ENCODE data around the gene SLAMF6.
"Not testable (repeated sequence)": the region's sequence is repeated elsewhere in the genome, so short reads cannot be mapped to it uniquely, and the experiment has no call there.

Gene SLAMF6

DNA sequence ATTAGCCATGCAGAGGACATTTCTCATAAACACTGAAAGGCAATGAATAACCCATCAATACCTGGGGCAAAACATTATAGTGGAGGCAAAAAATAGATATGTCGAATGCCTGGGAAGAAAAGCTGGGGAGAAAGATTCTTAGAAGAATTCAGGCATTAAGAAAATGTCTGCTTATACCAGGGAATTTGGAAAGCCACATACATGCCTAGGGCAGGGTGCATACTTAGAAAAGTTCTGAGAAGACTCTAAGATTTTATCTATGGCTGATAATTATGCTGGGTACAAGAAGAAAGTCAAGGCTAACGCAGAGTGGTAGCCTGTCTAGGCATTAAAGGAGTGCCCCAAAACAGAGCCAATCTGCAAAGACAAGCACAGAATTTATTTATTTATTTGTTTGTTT is 18.4 kb downstream of the SLAMF6 start:
- no peaks in the 10 kb centered on the region for H3K36me3 ChIP-seq (ENCODE audit: control insufficient read depth, insufficient read depth, low read length)
- no peak overlapping the region for H3K27ac ChIP-seq (ENCODE audit: low read length)
- no peak overlapping the region for H3K4me3 ChIP-seq (ENCODE audit: low read length)
- no peaks in the 10 kb centered on the region for H3K4me1 ChIP-seq (ENCODE audit: control insufficient read depth, insufficient read depth, low read length)
- no peaks in the 10 kb centered on the region for H3K9me3 ChIP-seq (ENCODE audit: control insufficient read depth, insufficient read depth, low read length)
- no peaks in the 10 kb centered on the region for H3K27me3 ChIP-seq (ENCODE audit: control insufficient read depth, insufficient read depth, low read length)
- DNase-seq (ENCODE audit: low read depth, low spot score), result no peak
- WGBS (ENCODE audit: insufficient coverage, insufficient read length), result no CpG with 5 or more reads among the region's 2 CpGs

DNA sequence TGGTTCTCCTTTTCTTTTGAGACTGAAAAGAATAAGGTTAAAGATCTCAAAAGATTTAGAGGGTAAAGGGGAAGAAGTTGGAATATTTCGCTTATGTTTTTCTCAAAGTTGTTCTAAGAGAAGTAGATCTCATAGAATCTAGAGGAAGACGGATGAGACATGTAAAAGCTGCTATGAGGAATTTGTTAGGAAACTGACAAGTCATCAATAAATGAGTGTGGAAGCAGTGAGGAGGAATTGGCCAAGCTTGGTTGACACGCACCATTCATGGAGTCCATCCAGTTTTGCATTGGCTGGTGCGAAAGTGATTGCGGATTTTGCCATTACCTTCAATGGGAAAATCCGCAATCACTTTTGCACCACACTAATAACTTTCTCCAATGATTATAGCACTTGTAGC is 20.0 kb downstream of the SLAMF6 start:
- Histone ChIP-seq H3K27ac (ENCODE audit: low read length) (no peak overlapping the region), H3K36me3 (ENCODE audit: control insufficient read depth, insufficient read depth, low read length) (no peaks in the 10 kb centered on the region), H3K4me1 (ENCODE audit: control insufficient read depth, insufficient read depth, low read length) (no peaks in the 10 kb centered on the region), H3K4me3 (ENCODE audit: low read length) (no peak overlapping the region), H3K9me3 (ENCODE audit: control insufficient read depth, insufficient read depth, low read length) (no peaks in the 10 kb centered on the region), H3K27me3 (ENCODE audit: control insufficient read depth, insufficient read depth, low read length) (no peaks in the 10 kb centered on the region)
- no peak for DNase-seq (ENCODE audit: low read depth, low spot score)
- WGBS (ENCODE audit: insufficient coverage, insufficient read length), result 100% methylated on average over 1 of the region's 6 CpGs

DNA sequence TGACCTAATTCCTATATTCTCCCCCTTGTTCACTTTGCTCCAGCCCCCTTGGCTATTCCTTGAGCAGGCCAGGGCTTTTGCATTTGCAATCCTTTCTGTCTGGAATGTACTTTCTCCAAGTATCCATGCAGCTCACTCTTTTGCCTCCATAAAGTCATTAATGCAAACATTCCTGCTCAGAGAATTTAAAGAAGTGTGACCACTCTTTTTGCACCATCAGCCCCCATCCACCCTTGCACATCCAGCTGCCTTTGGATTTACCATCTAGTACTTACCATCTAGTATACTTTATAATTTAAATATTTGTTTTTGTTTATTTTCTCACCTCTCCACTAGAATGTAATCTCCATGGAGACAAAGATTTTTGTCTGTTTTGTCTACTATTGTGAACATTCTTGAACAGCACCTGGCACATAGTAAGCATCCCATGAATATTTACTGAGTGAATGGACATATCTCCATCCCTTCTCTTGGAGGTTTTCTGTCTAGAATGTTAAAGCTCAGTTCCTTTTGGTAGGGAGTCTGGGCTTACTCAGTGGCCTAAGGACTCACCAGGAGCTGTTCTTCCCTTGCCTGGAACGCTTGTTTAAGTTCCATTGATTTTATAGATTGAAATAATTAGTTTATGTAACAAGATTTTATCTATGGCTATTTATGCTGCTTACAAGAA is 22.6 kb downstream of the SLAMF6 start:
- Histone ChIP-seq H3K9me3 (ENCODE audit: control insufficient read depth, insufficient read depth, low read length) (no peaks in the 10 kb centered on the region), H3K27me3 (ENCODE audit: control insufficient read depth, insufficient read depth, low read length) (no peaks in the 10 kb centered on the region), H3K27ac (ENCODE audit: low read length) (no peak overlapping the region), H3K36me3 (ENCODE audit: control insufficient read depth, insufficient read depth, low read length) (no peaks in the 10 kb centered on the region), H3K4me1 (ENCODE audit: control insufficient read depth, insufficient read depth, low read length) (no peaks in the 10 kb centered on the region), H3K4me3 (ENCODE audit: low read length) (no peak overlapping the region)
- no CpG with 5 or more reads among the region's 1 CpG for WGBS (ENCODE audit: insufficient coverage, insufficient read length)
- no peak for DNase-seq (ENCODE audit: low read depth, low spot score)

DNA sequence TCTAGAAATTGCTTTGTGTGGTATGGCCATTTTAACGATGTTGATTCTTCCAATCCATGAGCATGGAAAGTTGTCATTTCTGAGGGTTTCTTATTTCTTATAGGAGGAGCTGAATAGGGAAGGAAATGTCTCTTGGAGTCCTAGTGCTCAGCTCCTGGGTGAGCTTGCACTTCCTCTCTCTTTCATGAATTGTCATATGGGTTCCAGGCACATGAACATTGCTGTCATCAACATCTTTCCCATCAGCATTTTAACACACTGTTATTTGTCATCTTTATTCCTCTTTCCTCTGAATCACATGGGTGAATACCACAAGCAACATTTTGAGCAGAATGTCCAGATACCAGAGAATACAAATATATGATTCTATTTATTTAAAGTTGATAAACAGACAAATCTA is 23.4 kb downstream of the SLAMF6 start:
- WGBS (ENCODE audit: insufficient coverage, insufficient read length), result no CpG with 5 or more reads among the region's 1 CpG
- Histone ChIP-seq H3K36me3 (ENCODE audit: control insufficient read depth, insufficient read depth, low read length) (no peaks in the 10 kb centered on the region), H3K27ac (ENCODE audit: low read length) (no peak overlapping the region), H3K27me3 (ENCODE audit: control insufficient read depth, insufficient read depth, low read length) (no peaks in the 10 kb centered on the region), H3K4me1 (ENCODE audit: control insufficient read depth, insufficient read depth, low read length) (no peaks in the 10 kb centered on the region), H3K9me3 (ENCODE audit: control insufficient read depth, insufficient read depth, low read length) (no peaks in the 10 kb centered on the region), H3K4me3 (ENCODE audit: low read length) (no peak overlapping the region)
- no peak for DNase-seq (ENCODE audit: low read depth, low spot score)

DNA sequence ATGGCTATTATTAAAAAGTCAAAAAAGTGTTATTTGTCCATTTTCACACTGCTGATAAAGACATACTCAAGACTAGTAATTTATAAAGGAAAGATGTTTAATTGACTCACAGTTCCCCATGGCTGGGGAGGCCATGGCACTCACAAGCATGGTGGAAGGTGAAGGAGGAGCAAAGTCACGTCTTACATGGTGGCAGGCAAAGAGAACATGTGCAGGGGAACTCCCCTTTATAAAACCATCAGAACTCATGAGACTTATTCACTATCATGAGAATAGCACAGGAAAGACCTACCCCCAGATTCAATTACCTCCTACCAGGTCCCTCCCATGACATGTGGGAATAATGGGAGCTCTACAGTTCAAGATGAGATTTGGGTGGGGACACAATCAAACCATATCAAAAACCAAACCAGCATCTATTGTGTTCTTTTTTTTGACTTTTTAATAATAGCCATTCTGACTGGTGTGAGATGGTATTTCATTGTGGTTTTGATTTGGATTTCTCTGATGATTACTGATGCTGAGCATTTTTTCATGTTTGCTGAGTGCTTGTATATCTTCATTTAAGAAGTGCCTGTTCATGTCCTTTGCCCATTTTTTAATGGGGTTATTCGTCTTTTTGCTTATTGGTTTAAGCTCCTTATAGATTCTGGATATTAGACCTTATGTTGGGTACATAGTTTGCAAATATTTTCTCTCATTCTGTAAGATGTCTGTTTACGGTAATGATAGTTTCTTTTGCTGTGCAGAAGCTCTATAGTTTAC is 24.6 kb downstream of the SLAMF6 start:
- not testable (repeated sequence) for H3K4me1 ChIP-seq (ENCODE audit: control insufficient read depth, insufficient read depth, low read length)

DNA sequence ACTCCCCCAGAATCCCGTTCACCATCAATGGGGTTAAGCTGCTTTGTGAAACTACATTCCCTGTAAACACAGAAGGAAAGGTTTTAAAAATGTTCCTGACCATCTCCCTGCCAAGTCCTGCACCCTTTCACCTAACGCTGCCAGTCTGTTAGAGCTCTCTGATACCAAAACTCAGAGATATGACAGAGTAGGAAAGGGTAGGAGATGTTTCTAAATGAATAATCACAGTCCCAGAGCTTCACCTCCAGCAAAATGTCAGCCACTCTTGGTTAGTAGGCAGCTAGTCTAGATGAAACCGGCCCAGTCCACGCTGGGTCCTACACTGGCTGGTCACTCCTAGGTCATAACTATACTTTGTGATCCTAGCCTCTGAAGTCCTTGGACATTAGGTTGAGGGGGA is 26.7 kb downstream of the SLAMF6 start:
- H3K4me3 ChIP-seq (ENCODE audit: low read length), result no peak overlapping the region
- no peaks in the 10 kb centered on the region for H3K36me3 ChIP-seq (ENCODE audit: control insufficient read depth, insufficient read depth, low read length)
- no peaks in the 10 kb centered on the region for H3K9me3 ChIP-seq (ENCODE audit: control insufficient read depth, insufficient read depth, low read length)
- no peak for DNase-seq (ENCODE audit: low read depth, low spot score)
- H3K4me1 ChIP-seq (ENCODE audit: control insufficient read depth, insufficient read depth, low read length), result no peaks in the 10 kb centered on the region
- no peak overlapping the region for H3K27ac ChIP-seq (ENCODE audit: low read length)
- WGBS (ENCODE audit: insufficient coverage, insufficient read length), result no CpG with 5 or more reads among the region's 4 CpGs
- H3K27me3 ChIP-seq (ENCODE audit: control insufficient read depth, insufficient read depth, low read length), result no peaks in the 10 kb centered on the region

More for the DNA sequence above, 24.6 kb downstream of the SLAMF6 start:
- not testable (repeated sequence) for H3K9me3 ChIP-seq (ENCODE audit: control insufficient read depth, insufficient read depth, low read length); H3K4me3 ChIP-seq (ENCODE audit: low read length); DNase-seq (ENCODE audit: low read depth, low spot score); H3K27ac ChIP-seq (ENCODE audit: low read length); H3K36me3 ChIP-seq (ENCODE audit: control insufficient read depth, insufficient read depth, low read length); H3K27me3 ChIP-seq (ENCODE audit: control insufficient read depth, insufficient read depth, low read length)
- WGBS (ENCODE audit: insufficient coverage, insufficient read length), result no CpG with 5 or more reads among the region's 3 CpGs

DNA sequence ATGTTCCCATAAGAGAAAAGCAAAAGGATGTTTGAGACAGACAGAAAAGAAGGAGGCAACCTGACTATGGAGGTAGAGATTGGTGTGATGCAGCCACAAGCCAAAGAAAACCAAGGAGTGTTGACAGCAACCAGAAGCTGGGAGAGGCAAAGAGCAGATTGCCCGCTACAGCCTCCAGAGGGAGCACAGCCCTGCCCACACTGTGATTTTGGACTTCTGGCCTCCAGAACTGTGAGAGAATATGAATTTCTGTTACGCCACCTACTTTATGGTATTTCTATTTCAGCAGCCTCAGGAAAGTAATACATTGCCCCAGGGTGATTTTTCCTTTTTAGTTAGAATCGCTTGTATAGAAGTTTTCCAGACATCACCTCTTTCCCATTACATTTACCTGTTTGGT is 28.4 kb downstream of the SLAMF6 start:
- Histone ChIP-seq H3K27me3 (ENCODE audit: control insufficient read depth, insufficient read depth, low read length) (no peaks in the 10 kb centered on the region), H3K27ac (ENCODE audit: low read length) (no peak overlapping the region), H3K9me3 (ENCODE audit: control insufficient read depth, insufficient read depth, low read length) (no peaks in the 10 kb centered on the region), H3K4me1 (ENCODE audit: control insufficient read depth, insufficient read depth, low read length) (0 out of 2 replicates have a peak, but pooled peaks cover 3% of the 10 kb centered on the region), H3K4me3 (ENCODE audit: low read length) (no peak overlapping the region), H3K36me3 (ENCODE audit: control insufficient read depth, insufficient read depth, low read length) (no peaks in the 10 kb centered on the region)
- no CpG with 5 or more reads among the region's 3 CpGs for WGBS (ENCODE audit: insufficient coverage, insufficient read length)
- no peak for DNase-seq (ENCODE audit: low read depth, low spot score)

DNA sequence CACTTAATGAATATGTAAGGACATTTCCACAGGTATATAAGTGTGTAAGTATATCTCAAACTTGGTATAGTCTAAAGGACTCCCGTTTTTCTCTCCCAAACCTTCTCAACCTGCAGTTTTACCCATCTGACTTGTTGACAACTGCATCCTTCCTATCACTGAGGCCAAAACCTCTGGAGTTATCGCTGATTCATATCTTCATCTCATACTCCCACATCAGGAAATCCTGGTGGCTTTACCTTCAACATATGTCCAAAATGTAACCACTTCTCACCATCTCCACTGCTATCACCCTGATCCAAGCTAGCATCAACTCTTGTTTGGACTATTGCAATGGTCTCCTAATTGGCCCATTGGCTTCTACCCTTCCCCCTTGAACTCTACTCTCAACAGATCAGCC is 30.4 kb downstream of the SLAMF6 start:
- WGBS (ENCODE audit: insufficient coverage, insufficient read length), result no CpG with 5 or more reads among the region's 2 CpGs

DNA sequence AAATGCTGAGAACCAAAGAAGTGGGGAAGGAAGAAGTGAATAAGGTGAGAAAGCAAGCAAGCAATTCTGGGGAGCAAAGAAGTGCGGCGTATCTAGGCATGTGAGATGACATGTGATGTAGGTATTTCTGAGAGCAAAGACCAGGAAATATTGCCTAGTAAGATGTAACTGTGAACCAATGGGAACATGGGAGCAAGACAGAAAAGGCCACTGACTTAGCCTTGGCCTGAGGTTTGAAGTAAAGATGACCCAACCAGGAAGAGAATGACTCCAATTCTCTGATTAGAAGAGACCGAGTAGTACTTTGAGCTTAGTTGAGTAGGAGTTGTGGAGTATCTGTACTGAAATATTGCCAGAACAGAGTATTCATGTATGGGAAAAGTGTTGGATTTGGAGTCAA is 31.1 kb downstream of the SLAMF6 start:
- no peaks in the 10 kb centered on the region for H3K36me3 ChIP-seq (ENCODE audit: control insufficient read depth, insufficient read depth, low read length)
- no peak overlapping the region for H3K4me3 ChIP-seq (ENCODE audit: low read length)
- WGBS (ENCODE audit: insufficient coverage, insufficient read length), result no CpG with 5 or more reads among the region's 3 CpGs
- no peak overlapping the region for H3K27ac ChIP-seq (ENCODE audit: low read length)
- H3K4me1 ChIP-seq (ENCODE audit: control insufficient read depth, insufficient read depth, low read length), result 0 out of 2 replicates have a peak, but pooled peaks cover 3% of the 10 kb centered on the region
- H3K9me3 ChIP-seq (ENCODE audit: control insufficient read depth, insufficient read depth, low read length), result no peaks in the 10 kb centered on the region
- no peaks in the 10 kb centered on the region for H3K27me3 ChIP-seq (ENCODE audit: control insufficient read depth, insufficient read depth, low read length)
- DNase-seq (ENCODE audit: low read depth, low spot score), result no peak

More for the DNA sequence above, 30.4 kb downstream of the SLAMF6 start:
- Histone ChIP-seq H3K4me1 (ENCODE audit: control insufficient read depth, insufficient read depth, low read length) (0 out of 2 replicates have a peak, but pooled peaks cover 3% of the 10 kb centered on the region), H3K4me3 (ENCODE audit: low read length) (no peak overlapping the region), H3K36me3 (ENCODE audit: control insufficient read depth, insufficient read depth, low read length) (no peaks in the 10 kb centered on the region), H3K9me3 (ENCODE audit: control insufficient read depth, insufficient read depth, low read length) (no peaks in the 10 kb centered on the region), H3K27ac (ENCODE audit: low read length) (no peak overlapping the region), H3K27me3 (ENCODE audit: control insufficient read depth, insufficient read depth, low read length) (no peaks in the 10 kb centered on the region)
- DNase-seq (ENCODE audit: low read depth, low spot score), result no peak

DNA sequence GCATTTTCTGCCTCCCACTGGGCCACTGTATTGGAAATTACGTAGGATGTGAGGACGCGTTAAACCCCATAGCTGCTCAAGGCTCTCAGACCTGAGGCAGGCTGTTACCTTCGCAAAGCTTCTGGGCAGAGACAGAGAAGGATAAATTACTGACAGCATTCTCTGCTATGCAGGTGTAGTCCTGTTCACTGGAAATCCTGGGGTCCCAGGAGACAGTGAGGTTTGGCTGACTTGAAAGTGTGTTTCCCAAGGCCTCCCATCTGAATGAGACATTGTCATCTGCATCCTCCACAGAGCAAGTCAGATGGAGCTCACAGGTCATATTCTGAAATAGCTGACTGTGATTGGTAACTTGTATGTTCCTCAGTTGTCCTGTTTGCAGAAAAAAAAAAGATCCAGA is 32.0 kb downstream of the SLAMF6 start:
- no peaks in the 10 kb centered on the region for H3K27me3 ChIP-seq (ENCODE audit: control insufficient read depth, insufficient read depth, low read length)
- no peak for DNase-seq (ENCODE audit: low read depth, low spot score)
- H3K4me1 ChIP-seq (ENCODE audit: control insufficient read depth, insufficient read depth, low read length), result peaks cover 3% of the 10 kb centered on the region; the same call in 1 of the 2 replicates
- no peaks in the 10 kb centered on the region for H3K36me3 ChIP-seq (ENCODE audit: control insufficient read depth, insufficient read depth, low read length)
- no peaks in the 10 kb centered on the region for H3K9me3 ChIP-seq (ENCODE audit: control insufficient read depth, insufficient read depth, low read length)
- no peak overlapping the region for H3K4me3 ChIP-seq (ENCODE audit: low read length)
- WGBS (ENCODE audit: insufficient coverage, insufficient read length), result no CpG with 5 or more reads among the region's 4 CpGs
- no peak overlapping the region for H3K27ac ChIP-seq (ENCODE audit: low read length)

Measured in iPS DF 6.9 (cell line).